Ramos (cell line): ENCODE measurements around the gene SLC22A1.
"Not testable (repeated sequence)": the region's sequence is repeated elsewhere in the genome, so short reads cannot be mapped to it uniquely, and the experiment has no call there.

Experiments used
- in situ Hi-C: fragments of 300-500 bp; cut with MboI; formaldehyde crosslinking; loops from one replicate; pipeline ENCODE4 v1.14.3; 2022; ENCODE audit warnings: low sequenced_read_pairs; ENCODE audit not compliant: unreplicated experiment

SLC22A1 gene

GRCh38 chr6:160092602-160093001, 29.0 kb upstream of the SLC22A1 start:
- in situ Hi-C loops, result no loop called here

GRCh38 chr6:160093061-160093460, 28.6 kb upstream of the SLC22A1 start:
- in situ Hi-C loops, result no loop called here

DNA sequence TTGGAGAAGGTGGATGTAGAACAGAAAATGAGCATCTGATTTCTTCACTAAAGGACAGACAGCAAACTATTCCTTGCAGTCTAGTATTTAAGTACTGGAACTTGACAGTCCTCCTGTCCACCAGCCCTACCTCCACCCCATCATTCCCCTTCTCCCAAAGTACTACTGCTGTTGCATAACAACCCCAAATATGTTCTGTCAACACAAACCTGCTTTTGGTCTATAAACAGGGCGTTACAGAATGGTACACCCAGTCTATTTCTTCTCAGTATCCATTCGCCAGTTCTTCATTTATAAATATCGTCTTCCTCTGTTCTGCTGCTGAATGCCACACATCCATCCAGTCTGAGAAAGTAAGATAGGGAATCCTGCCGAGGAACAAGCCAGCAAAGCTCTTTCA, 27.7 kb upstream of the SLC22A1 start:
- in situ Hi-C loops, result no loop called here

- in situ Hi-C loops, result no loop called here
Observed at GRCh38 chr6:160095146-160095845, 26.3 kb upstream of the SLC22A1 start.

- in situ Hi-C loops, result no loop called here
Observed at GRCh38 chr6:160101277-160102205, 20.1 kb upstream of the SLC22A1 start.

DNA sequence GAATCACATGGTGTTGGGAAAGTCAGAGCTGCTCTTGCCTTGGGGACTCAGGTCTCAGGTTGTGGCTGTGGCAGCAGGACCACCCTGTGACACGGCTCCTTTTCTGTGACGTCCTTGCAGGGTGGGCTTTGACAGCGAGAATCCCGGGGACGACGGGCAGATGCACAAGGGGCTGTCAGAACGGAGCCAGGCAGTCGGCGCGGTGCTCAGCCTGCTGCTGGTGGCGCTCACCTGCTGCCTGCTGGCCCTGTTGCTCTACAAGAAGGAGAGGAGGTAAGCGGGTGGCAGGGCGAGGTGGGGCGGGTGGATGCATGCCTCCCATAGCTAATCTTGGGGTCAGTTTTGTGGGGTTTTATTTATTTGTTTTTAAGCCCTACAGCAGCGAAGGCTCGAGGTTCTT, 19.2 kb upstream of the SLC22A1 start:
- in situ Hi-C loops, result no loop called here

GRCh38 chr6:160102956-160103824, 18.4 kb upstream of the SLC22A1 start:
- in situ Hi-C loops, result no loop called here

GRCh38 chr6:160103825-160104100, 17.9 kb upstream of the SLC22A1 start:
- in situ Hi-C loops, result no loop called here

- in situ Hi-C loops, result no loop called here
Observed at GRCh38 chr6:160104821-160105517, 16.6 kb upstream of the SLC22A1 start.

GRCh38 chr6:160106010-160106409, 15.6 kb upstream of the SLC22A1 start:
- in situ Hi-C loops, result no loop called here

- in situ Hi-C loops, result no loop called here
Observed at GRCh38 chr6:160106701-160107100, 14.9 kb upstream of the SLC22A1 start.

GRCh38 chr6:160108077-160108476, 13.5 kb upstream of the SLC22A1 start:
- in situ Hi-C loops, result no loop called here

DNA sequence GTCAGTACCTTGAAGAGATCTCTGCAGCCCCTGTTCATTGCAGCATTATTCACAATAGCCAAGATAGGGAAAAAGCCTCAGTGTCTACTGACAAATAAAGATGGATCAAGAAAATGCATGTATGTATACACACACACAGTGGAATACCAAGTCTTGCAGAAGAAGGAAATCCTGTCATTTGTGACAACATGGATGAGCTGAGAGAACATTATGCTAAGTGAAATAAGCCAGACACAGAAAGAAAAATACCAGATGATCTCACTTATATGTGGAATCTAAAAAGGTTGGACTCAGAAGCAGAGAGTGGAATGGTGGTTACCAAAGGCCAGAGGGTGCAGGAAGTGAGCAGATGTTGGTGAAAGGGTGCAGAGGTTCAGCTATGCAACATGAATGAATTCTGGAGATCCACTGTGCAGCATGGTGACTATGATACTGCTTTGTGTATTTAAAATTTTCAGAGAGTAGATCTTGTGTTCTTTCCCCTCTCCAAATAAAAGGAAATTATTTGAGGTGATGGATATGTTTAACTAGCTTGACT, 11.0 kb upstream of the SLC22A1 start:
- in situ Hi-C loops, result no loop called here

DNA sequence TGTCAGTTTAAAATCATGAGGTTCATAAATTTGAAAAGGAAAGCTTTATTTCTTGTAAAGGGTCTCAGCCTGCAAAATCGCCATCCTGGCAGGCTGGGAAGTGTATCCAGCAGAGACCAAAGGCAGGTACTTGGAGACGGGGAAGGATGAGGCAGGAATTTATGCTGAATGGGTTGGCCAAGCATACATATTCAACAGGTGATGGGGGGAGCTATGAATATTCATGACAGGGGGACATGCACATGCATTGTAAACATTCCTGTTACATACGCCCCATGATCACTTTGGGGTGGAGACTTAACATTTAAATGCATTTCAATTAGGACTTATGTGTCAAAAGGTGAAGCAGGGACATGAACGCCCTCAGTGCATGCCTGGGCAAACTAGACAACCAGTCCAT, 9.8 kb upstream of the SLC22A1 start:
- in situ Hi-C loops, result no loop called here

DNA sequence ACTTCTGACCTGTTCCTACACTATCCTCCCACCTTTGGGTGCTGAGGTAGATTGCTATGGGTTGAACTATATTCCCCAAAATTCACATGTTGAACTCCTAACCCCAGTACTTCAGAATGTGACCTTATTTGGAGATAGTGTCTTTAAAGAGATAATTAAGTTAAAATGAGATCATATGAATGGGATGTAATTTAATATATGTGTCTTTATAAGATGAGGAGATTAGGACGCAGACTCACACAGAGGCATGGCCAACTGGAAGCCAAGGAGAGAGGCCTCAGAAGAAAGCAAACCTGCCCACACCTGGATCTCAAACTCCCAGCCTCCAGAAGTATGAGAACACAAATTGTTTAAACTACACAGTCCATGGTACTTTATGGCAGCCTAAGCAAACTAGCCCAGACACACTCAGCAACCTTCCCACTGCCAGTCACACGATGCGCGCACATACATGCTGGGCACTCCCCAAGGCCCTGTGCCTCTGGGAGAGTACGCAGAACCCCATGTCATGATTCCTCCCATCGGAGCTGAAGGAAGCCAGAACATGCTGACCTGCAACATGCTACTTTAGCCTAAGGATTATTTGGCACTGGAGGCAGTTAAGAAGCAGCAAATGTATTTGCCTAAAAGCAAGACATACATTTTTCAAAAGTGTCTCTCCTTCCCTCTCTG, 8.9 kb upstream of the SLC22A1 start:
- in situ Hi-C loops, result no loop called here

DNA sequence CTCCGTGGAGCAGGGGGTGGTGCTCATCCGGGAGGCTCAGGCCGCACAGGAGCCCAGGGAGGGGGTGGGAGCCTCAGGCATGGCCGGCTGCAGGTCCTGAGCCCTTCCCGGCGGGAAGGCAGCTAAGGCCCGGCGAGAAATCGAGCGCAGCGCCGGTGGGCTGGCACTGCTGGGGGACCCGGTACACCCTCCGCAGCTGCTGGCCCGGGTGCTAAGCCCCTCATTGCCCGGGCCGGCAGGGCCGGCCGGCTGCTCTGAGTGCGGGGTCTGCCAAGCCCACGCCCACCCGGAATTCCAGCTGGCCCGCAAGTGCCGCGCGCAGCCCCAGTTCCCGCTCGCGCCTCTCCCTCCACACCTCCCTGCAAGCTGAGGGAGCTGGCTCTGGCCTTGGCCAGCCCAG, 7.1 kb upstream of the SLC22A1 start:
- in situ Hi-C loops, result not testable (repeated sequence)

GRCh38 chr6:160115421-160115820, 6.2 kb upstream of the SLC22A1 start:
- in situ Hi-C loops, result no loop called here

DNA sequence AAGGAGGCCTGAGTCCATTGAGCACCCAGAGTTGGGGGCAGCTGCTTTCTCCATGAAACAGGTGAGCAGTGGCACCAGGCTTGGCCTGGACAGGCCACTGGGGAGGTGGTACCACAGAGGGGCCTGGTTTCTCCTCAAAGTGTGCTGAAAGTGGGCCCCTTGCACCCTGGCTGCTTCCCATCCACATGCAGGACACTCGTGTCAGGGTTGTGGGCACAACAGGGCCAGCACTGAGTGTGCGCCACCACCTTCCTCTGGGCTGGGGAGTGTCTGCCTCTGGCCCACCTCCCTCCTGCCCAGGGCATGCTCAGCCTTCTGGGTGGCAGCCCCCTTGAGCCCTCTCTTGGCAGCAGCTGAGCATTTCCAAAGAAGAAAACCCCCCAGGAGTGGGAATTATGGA, 5.2 kb upstream of the SLC22A1 start:
- in situ Hi-C loops, result no loop called here

GRCh38 chr6:160117137-160117536, 4.5 kb upstream of the SLC22A1 start:
- in situ Hi-C loops, result no loop called here
